ENCODE data around the gene SEMA3F.
"Not testable (repeated sequence)": the region's sequence is repeated elsewhere in the genome, so short reads cannot be mapped to it uniquely, and the experiment has no call there.

The SEMA3F gene

GRCh38 chr3:50210176-50210509, 55.0 kb downstream of the SEMA3F start:
- no peak for DNase-seq (ENCODE audit: low read depth in 3 of 3, low spot score in 1 of 3)

- no peak for DNase-seq (ENCODE audit: low read depth in 3 of 3, low spot score in 1 of 3)
These were observed 55.6 kb downstream of the SEMA3F start for GRCh38 chr3:50210510-50211367.

DNA sequence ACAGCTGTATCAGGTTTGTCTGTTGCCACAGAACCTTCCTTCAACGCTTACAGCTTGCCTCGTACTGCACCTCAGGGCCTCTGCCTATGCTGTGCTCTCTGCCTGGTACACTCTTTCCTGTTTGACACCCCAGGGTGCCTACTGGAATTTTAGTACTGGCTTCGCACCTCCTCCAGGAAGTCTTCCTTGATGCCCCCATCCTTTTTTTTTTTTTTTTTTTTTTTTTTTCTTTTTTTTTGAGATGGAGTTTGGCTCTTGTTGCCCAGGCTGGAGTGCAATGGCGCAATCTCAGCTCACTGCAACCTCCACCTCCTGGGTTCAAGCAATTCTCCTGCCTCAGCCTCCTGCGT, 56.2 kb downstream of the SEMA3F start:
- DNase-seq (ENCODE audit: low read depth in 3 of 3, low spot score in 1 of 3): not testable (repeated sequence)

- no peak for DNase-seq (ENCODE audit: low read depth in 3 of 3, low spot score in 1 of 3)
These were observed 56.8 kb downstream of the SEMA3F start for GRCh38 chr3:50211930-50212329.

DNA sequence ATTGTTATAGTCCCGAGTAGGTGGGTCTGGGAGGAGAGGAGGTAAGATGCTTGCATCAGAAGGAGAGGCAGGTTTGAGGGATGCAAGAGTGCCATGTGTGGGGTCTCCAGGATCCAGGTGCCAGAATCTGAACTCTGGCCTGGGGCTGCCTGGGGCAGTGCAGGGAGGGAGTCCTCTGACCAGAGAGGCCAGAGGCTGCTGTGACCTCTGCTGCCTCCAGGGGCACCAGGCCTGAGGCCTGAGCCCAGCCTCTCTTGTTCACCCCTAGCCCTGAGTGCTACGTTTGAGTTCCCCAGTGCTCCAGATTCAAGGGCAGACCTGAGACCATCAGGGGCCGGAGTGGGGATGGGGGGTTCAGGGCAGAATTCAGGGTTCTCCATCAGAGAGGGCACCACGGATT, 57.4 kb downstream of the SEMA3F start:
- DNase-seq (ENCODE audit: low read depth in 3 of 3, low spot score in 1 of 3): no peak

GRCh38 chr3:50212971-50213370, 57.8 kb downstream of the SEMA3F start:
- no peak for DNase-seq (ENCODE audit: low read depth in 3 of 3, low spot score in 1 of 3)

GRCh38 chr3:50213373-50213772, 58.2 kb downstream of the SEMA3F start:
- no peak for DNase-seq (ENCODE audit: low read depth in 3 of 3, low spot score in 1 of 3)

DNA sequence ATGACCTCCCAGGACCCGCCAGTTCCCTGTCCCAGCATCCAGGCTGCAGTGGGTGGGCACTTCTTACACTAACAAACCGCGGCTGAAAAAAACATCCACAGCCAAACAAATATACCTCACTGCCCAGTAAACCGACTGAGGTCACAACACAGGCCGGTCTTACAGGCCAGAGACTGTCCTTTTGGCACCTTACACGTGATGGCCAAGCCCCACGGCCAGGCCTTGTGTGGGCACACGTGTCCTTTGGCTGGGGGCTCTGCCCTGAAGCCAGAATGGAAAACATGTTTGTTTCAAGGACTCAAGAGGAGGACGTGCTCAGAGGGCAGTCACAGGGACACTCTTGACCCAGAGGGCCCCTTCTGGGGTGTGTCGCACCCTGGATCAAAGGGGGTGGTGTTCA, 59.7 kb downstream of the SEMA3F start:
- DNase-seq (ENCODE audit: low read depth in 3 of 3, low spot score in 1 of 3): no peak

DNA sequence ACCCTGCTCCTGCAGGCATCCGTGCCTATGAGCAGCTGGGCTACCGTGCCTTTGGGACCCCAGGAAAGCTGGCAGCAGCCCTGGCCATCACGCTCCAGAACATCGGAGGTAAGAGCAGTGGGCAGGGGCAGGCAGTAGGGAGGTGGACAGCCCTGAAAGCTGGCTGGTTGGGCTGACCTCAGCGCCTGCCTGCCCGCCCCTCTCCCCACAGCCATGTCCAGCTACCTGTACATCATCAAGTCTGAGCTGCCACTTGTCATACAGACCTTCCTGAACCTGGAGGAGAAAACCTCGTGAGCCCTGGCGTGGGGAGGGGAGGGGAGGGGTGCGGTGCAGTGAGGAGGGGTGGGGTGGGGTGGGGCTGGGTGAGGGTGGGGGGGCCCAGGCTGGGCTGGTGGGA, 60.4 kb downstream of the SEMA3F start:
- no peak for DNase-seq (ENCODE audit: low read depth in 3 of 3, low spot score in 1 of 3)

DNA sequence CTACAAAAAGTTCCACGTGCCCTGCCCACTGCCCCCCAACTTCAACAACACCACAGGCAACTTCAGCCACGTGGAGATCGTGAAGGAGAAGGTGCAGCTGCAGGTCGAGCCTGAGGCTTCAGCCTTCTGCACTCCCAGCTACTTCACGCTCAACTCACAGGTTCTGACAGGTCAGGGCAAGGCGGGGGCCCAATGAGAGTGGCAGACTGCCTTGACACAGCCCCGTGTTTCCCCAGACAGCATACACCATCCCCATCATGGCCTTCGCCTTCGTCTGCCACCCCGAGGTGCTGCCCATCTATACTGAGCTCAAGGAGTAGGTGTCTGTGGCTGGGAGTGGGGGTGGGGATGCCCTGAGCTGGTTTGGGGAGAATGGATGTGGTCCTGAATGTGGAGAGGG, 62.6 kb downstream of the SEMA3F start:
- no peak for DNase-seq (ENCODE audit: low read depth in 3 of 3, low spot score in 1 of 3)

DNA sequence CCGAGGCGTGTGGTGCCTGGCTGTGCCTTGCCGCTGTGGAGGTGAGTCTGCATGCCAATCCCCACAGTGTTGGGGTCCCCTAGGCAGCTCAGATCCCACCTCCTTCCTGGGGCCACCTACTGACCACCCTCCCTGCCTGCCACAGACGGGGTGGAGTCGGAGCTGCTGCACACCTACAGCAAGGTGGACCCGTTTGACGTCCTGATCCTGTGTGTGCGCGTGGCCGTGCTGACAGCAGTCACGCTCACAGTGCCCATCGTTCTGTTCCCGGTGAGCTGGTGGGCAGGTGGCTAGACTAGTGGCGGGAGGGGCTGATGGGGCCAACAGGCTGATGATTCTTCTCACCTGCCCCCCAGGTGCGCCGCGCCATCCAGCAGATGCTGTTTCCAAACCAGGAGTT, 63.3 kb downstream of the SEMA3F start:
- DNase-seq (ENCODE audit: low read depth in 3 of 3, low spot score in 1 of 3): no peak

GRCh38 chr3:50219285-50219684, 64.2 kb downstream of the SEMA3F start:
- no peak for DNase-seq (ENCODE audit: low read depth in 3 of 3, low spot score in 1 of 3)

GRCh38 chr3:50220109-50220508, 65.0 kb downstream of the SEMA3F start:
- DNase-seq (ENCODE audit: low read depth in 3 of 3, low spot score in 1 of 3): no peak

DNA sequence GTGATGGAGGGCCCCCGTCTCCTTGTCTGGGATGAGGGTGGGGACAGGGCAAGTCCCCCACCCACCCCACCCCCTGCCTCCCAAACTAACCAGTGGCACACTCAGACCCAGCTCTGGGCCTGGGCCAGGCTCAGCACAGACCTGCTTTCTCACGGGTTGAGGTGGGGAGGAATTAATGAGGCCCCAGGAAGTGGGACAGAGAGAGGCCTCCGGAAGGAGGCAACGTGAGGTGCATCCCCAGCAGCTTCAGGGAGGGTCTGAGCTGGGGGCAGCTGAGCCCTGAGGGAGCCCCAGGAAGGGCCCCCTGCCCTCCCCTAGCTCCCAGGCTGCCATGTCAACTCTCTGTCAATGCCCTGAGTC, 65.9 kb downstream of the SEMA3F start:
- DNase-seq (ENCODE audit: low read depth in 3 of 3, low spot score in 1 of 3): no peak

DNA sequence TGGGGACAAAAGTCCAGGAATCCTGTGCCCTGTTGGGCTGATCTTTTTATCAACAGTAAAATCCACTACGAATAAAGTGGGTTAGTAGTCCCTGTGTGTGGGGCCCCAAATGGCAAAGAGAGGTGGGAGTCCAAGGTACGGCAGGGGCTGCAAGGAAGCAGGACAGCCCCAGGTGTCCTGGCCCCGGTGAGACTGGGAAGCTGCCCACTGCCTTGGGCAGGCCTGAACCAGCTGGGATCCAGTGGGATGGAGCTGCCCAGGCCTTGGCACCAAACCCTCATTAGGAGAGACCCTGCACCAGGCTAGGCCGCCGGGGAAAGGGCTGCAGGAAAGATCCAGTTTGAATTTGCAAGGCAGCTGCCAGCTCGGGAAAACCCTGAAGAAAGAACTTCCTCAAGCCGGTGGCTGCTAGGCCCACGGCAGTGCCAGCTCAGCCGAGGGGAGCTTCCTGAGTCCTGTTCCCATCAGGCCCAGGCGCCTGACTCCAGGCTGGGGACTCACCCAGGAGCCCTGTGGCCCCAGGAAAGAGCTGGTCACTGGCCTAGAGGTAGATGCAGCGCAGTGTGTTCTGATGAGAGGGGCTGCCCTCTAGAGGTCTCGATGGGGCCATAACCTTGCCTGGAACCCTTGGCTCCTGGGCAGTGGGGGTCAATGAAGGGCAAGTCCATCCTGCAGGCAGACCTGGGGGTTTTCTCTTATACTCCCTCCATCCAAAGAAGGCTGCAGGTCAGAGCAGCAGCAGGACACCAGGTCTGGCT, 66.5 kb downstream of the SEMA3F start:
- no peak for DNase-seq (ENCODE audit: low read depth in 3 of 3, low spot score in 1 of 3)

GRCh38 chr3:50222169-50222528, 67.0 kb downstream of the SEMA3F start:
- no peak for DNase-seq (ENCODE audit: low read depth in 3 of 3, low spot score in 1 of 3)

DNA sequence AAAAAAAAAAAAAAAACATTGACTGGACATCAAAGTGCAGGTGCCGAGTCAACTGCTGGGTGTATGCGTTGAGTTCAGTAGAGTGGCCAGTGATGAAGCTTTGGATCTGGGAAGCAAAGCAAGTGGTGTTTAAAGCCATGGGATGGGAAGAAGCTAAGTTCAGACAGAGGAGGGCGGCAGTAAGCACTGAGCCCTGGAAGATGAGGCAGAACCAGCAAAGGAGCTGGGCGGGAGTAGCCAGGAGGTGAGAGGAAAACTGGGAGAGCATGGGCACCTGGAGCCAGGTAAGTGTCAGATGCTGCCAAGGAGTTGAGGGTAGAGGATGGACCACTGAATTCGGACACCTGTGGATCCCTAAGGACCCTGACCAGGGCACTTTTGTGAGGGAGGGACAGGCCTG, 69.5 kb downstream of the SEMA3F start:
- no peak for DNase-seq (ENCODE audit: low read depth in 3 of 3, low spot score in 1 of 3)

DNA sequence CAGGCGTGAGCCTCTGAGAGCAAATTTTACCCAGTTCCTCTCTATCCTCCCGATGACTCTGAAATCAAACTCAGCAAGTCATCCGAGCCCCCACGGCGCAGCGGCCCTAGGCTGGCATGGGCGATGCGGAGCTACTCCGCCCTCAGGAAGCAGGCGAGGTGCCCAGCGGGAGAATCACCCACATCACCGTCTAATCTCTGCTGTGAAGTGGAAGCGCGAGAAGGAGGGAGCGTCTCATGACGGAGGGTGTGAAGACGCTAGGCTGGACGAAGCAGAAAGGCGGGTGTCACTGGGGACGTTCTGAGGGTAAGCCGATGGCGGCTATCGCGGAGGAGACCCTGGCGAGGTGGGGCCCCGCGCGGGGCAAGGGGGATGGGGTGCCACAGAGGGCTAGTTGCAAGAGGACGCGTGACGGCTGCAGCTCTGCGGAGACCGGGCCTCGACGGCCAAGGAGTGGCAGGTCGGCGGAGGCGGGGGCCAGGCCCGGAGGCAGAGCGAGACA, 71.8 kb downstream of the SEMA3F start:
- peak in 1 of 3 donors; percentile 16 for DNase-seq (ENCODE audit: low read depth in 3 of 3, low spot score in 1 of 3)

DNA sequence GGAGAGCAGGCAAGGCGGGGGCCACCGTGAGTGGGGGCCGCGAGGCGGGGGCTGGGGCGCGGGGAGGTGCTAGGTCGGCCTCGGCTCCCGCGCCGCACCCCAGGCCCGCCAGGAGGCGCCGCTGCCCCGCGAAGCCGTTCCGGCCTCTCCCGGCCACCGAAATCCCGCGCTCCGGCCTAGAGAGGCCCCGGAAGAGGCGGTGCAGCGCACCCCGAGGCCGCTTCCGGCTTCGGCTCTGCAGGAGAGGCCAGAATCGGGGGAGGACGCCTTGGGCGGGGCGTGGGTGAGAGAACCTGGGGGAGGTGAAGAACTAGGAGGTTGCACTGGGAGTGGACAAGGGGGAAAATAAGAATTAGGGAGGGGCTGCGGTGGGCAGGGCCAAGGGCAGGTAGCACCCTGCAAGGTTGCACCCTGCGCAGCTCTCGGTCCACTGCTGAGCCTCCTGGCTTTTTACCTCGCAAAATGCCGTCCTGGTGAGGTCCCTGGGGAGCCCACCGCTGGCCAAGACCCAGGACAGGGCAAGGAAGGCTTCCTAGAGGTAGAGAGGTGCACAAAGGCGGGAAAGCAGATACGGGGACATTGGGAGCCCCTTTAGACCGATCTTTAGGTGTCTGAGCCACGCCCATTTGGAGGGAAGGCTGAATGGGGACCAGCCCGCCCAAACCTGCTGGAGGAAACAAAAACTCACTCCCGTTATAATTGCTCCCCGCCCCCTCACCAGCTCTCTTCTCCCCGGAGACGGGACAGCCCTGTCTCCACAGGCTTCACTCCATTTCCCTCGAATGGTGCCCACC, 72.5 kb downstream of the SEMA3F start:
- DNase-seq (ENCODE audit: low read depth in 3 of 3, low spot score in 1 of 3): peak; percentile 79 to 86 (median 83)

DNA sequence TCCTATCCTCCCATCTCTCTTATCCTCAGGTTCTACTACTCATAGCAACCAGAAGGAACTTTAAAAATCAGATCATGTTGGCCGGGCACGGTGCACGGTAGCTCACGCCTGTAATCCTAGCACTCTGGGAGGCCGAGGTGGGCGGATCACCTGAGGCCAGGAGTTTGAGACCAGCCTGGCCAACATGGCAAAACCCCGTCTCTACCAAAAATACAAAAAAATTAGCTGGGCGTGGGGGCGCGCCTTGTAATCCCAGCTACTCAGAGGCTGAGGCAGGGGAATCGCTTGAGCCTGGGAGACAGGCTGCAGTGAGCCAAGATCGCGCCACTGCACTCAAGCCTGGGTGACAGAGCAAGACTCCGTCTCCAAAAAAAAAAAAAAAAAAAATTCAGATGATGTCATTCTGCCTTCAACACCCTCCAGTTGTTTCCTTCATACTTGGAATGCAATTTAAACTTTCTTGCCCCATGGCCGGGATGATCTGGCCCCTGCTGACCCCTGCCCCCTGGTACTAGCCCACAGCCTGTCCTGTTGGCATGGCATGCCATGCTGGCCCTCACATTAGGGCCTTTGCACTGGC, 73.2 kb downstream of the SEMA3F start:
- not testable (repeated sequence) for DNase-seq (ENCODE audit: low read depth in 3 of 3, low spot score in 1 of 3)

GRCh38 chr3:50229490-50229889, 74.4 kb downstream of the SEMA3F start:
- DNase-seq (ENCODE audit: low read depth in 3 of 3, low spot score in 1 of 3): no peak
